HG02852 (cell line): Measurements from ENCODE around the gene NSG2.
"Not testable (repeated sequence)": the region's sequence is repeated elsewhere in the genome, so short reads cannot be mapped to it uniquely, and the experiment has no call there.

Source experiments
- ATAC-seq: cut with Tn5 transposase; IDR thresholded peaks from one replicate; pipeline ENCODE4 v1.9.1; 2021; ENCODE audit warnings: mild to moderate bottlenecking, moderate library complexity; ENCODE audit not compliant: unreplicated experiment

Gene NSG2

GRCh38 chr5:174098694-174099093, 53.2 kb downstream of the NSG2 start:
- no peak for ATAC-seq

GRCh38 chr5:174100490-174100889, 55.0 kb downstream of the NSG2 start:
- no peak for ATAC-seq

DNA sequence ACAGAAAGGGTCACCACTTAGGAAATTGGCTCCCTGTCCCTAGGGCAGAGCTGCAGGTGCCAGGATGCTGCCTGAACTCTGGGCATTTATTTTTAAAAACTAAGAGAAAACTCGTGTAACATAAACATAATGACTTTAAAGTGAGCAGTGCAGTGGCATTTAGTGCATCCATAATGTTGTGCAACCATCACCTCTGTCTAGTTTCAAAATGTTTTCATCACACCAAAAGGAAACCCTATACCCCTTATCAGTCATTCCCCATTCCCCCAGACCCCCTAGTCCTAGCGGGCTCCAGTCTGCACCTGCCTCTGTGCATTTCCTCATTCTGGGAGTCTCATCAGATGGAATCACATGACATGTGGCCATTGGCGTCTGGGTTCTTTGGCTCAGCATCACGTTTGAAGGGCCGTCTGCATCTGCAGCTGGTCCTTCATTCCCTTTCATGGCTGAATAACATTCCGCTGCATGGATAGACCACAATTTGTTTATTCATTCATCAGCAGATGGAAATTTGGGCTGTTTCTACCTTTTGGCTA, 55.8 kb downstream of the NSG2 start:
- no peak for ATAC-seq

GRCh38 chr5:174102574-174102973, 57.1 kb downstream of the NSG2 start:
- ATAC-seq: not testable (repeated sequence)

DNA sequence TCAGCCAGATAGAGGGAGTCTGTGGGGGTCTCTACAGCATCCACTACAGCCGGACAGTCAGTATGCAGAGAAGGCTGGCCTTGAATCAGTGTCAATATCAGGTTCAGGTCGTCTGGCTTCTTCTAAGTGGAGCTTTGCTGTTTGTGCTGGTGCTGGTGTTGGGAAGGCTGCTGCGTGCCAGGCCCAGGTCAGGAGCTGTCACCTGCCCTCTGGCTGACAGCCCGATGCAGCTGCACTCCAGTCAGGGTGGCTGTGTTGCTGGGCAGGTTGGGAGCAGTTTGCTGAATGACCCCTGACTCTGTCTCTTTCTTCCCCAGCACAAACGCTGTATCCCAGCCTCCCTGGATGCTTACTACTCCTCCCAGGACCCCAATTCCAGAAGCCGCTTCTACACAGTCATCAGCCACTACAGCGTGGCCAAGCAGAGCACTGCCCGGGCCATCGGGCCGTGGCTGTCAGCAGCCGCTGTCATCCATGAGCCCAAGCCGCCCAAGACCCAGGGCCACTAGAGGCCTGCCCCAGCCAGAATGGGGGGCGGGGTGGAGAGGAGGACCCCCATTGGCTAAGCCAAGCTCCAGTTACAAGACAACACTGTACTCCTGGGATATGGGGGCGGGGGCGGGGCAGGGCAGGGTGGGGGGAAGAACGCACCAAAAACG, 61.6 kb downstream of the NSG2 start:
- no peak for ATAC-seq

DNA sequence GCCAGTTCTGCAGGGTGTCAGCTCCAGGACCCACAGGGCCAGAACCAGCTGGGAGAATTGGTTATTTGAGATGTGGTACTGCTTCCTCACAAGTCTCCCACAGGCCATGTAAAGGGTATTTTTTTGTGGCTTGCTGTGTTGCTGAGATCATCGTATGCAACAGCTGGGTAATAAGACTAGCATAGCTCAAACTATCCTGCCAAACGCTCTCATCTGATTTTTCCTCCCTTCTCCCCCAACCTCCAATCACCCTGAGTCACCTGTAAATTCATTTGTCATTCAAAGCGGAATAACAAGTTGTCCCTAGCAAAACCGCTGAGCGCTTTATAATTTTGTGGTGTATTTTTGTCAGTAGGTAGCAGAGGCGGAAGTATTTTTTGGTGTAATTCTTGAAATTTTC, 63.2 kb downstream of the NSG2 start:
- ATAC-seq: no peak

DNA sequence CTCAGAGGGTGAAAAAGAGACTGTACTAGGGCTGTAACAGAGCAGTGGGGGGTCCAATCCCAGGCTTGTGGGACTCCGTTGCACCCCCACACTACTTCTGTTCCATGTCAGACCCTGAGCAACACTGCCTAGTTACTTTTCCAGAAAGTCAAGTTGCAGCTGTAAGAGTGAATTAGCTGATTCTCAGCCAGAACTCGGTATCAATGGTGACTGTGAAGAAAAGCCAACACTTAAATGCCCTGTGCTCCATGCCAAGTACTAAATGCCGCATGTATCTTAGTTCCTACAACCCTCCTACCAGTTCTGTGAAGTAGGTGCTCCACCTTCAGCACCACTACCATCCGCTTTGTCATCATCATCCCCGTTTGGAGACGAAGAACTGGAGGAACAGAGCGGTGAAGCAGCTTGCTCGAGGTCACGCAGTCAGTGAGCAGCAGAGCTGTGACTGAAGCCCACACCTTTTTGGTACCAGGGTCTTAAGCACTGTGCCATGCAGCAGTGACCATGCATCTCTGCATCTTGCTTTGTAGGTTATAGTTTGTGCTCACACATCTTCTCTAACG, 64.3 kb downstream of the NSG2 start:
- ATAC-seq: no peak

GRCh38 chr5:174110310-174110709, 64.8 kb downstream of the NSG2 start:
- ATAC-seq: no peak

GRCh38 chr5:174111287-174111973, 65.9 kb downstream of the NSG2 start:
- ATAC-seq: no peak

GRCh38 chr5:174115226-174115625, 69.7 kb downstream of the NSG2 start:
- no peak for ATAC-seq

- no peak for ATAC-seq
Observed at GRCh38 chr5:174118823-174119467, 73.4 kb downstream of the NSG2 start.

DNA sequence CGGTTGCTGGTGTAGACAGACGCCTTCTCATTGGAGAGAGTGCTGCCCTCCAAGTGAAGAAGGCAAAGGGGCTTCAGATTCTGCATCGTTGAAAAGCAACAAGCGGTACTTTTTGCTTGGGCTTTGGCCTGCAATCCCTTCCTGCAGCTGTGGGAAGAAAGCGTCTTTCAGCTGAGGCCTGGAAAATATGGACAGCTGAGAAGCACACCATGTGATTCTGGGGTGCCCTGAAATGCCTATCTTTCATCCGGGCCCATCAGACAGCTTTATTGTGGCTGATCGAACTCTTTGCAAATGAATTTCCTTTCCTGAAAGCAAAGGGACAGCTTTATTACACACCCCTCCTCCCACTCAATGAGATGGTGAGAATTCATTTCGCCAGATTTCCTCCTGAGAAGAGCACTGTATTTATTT, 74.0 kb downstream of the NSG2 start:
- no peak for ATAC-seq

DNA sequence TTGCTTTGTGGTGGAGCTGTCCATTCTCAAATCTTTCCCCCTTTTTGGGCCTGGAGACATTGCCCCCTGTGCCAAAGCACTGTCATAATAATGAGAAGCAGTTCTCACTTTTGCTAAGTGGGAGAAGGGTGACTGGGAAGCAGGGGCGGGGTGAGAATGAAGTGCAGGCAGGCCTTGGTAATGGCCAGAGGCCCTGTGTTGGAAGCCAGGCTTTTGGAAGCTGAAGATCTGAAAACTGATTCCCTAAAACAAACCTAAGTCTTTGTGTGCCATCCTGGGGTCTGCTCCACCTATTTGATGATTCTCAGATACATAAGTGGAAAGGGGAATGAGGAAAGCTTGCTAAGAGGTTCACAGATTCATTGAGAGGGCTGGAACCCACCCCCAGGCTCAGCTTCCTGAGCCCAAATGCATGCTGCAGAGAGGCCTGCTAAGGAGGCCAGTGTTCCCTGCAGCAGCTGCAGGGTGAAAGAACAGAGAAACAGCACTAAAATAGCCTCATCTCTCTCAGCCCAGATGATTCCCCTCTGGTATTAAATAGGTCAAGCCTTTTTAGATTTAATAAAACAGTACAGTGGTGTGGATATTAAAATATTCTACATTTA, 75.0 kb downstream of the NSG2 start:
- no peak for ATAC-seq

GRCh38 chr5:174134545-174134944, 89.0 kb downstream of the NSG2 start:
- no peak for ATAC-seq

GRCh38 chr5:174139623-174140022, 94.1 kb downstream of the NSG2 start:
- no peak for ATAC-seq

- ATAC-seq: no peak
Observed at GRCh38 chr5:174140452-174141020, 95.0 kb downstream of the NSG2 start.

- ATAC-seq: no peak
Observed at GRCh38 chr5:174141398-174141797, 95.9 kb downstream of the NSG2 start.

DNA sequence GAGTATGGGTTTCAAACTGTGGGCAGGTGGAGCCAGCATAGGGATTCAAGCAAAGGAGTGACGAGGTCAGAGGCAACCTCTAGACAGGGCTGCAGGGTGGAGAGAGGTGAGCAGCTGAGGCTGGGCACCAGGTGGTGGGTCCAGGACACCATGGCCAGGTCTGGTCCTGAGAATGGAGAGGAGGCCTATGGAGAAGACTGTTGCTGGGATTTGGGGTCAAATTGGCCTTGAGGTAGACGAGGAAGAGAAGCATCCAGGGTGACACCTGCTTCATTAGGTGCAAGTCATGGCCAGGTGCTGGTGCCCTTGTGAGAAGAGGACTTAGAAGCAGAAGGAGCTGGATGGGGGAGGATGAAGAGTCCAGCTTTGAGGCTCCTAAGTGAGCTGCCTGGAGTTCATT, 99.6 kb downstream of the NSG2 start:
- ATAC-seq: no peak

- ATAC-seq: no peak
Observed at GRCh38 chr5:174145821-174146220, 100.3 kb downstream of the NSG2 start.

DNA sequence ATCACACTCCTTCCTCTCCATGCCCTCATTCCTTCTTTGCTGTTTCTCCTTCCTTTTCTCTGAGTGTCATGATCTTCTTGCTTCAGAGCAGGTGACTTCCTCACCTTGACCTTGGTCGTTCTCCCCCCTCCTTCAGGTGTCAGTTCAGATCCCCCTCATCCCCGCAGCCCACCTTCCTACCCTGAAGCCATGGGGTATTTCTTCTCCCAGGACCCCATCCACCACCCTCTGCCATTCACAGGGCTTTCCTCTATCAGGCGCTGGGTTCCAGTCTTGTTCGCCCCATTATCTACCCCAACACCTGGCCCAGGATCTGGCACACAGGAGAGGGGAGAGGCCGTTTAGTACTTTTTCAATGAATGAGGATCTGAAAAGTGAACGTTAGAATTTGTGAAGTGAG, 101.0 kb downstream of the NSG2 start:
- no peak for ATAC-seq

DNA sequence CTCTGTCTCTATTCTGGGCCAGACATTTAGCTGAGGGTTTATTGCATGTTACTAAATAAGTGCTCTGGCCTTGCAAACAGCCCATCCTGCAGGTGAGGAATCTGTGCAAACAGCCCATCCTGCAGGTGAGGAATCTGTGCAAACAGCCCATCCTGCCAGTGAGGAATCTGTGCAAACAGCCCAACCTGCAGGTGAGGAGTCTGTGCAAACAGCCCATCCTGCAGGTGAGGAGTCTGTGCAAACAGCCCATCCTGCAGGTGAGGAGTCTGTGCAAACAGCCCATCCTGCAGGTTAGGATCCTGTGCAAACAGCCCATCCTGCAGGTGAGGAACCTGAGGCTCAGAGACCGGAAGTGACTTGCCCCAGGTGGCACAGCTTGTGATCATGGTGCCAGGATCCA, 101.5 kb downstream of the NSG2 start:
- ATAC-seq: not testable (repeated sequence)
